ENCODE data around the gene NAT14.

- TF ChIP-seq CTCF (IDR thresholded peaks at IDR 0.05) (no peak), POLR2A (IDR thresholded peaks at IDR 0.05) (no peak)
Observed at GRCh38 chr19:55441319-55441691, 43.7 kb upstream of the NAT14 start.

All from lower leg skin (tissue), 3 donors.